Neuron (in vitro differentiated cells): ENCODE results near the gene SEC22A.

ENCODE experiments used
- H2AFZ ChIP-seq: one replicate; pipeline ENCODE4 v1.6.1; 2013; ENCODE audit warnings: low read depth, mild to moderate bottlenecking, inconsistent platforms, low read length, moderate library complexity
- H3K27me3 ChIP-seq: one replicate; pipeline ENCODE4 v1.6.1; 2013; ENCODE audit warnings: low read length; ENCODE audit not compliant: insufficient read depth
- H3K36me3 ChIP-seq: one replicate; pipeline ENCODE4 v1.6.1; 2013; ENCODE audit warnings: low read length; ENCODE audit not compliant: insufficient read depth
- H3K4me1 ChIP-seq: one replicate; pipeline ENCODE4 v1.6.1; 2013; ENCODE audit warnings: low read length; ENCODE audit not compliant: insufficient read depth
- H3K4me3 ChIP-seq: 2 replicates; pipeline ENCODE4 v1.5.1; 2013; ENCODE audit warnings: mild to moderate bottlenecking, low read length, moderate library complexity
- H3K9me3 ChIP-seq: one replicate; pipeline ENCODE4 v1.6.1; 2013; ENCODE audit warnings: low read length

Gene SEC22A

DNA sequence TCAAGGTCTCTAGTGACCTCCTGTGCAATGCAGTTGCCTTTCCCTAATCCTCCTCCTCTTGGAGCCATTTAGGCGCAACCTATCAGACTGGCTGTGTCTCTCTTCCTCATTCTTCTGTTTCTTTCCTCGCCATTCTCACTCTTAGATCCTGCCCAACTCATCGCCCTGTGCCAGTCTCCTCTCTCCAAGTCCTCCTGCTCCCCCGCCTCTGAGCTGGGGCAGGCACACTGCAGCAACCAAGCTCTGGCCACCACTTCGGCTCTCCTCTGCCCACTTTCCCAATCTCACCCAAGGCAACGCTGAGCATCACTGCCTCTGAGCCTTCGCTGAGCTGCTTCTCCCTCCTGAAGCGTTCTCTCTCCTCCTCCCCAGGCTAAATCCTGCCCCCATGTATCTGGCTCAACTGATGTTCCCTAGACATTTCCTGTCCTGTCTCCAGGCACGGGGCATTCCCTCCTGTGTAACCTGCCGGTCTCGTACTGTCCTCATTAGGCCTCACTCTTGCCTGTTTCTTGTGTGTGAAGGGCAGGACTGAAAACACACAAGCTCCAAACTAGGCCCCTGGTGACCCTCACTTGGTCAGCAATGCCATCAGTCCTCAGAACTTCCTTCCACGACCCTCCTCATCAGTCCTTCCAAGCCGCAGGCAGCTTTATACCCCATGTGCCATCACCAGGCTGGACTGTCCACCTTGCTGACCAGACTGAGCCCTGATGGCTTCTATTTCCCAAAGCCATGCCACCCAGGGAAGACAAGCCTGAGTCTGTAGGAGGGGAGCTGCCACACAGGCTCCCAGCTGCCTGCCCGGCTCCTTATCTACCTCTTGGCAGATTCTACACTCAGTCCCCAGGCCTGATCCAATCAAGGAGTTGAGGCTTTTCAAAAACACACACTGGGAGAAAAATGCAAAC is 85.6 kb downstream of the SEC22A start:
- Histone ChIP-seq H3K9me3 (no peaks in the 10 kb centered on the region), H3K27me3 (no peaks in the 10 kb centered on the region), H2AFZ (no peak overlapping the region), H3K4me3 (no peak overlapping the region), H3K4me1 (no peaks in the 10 kb centered on the region), H3K36me3 (no peaks in the 10 kb centered on the region)

DNA sequence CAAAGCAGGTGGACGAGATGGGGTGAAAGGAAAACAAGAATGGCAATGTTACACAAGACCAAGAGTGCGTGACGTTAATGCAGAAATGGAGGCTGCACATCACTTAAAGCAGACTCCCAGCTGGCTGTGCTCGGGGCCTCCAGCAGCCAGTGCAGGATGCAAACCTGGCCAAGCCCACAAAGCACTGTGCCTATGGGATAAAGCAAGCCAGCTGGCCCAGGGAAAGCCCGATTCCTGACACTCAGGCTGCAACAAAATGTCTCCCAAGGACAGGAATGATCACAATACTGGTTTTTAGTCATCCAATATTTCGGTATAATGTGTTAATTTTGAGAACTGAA is 86.2 kb downstream of the SEC22A start:
- Histone ChIP-seq H3K4me1 (no peaks in the 10 kb centered on the region), H2AFZ (no peak overlapping the region), H3K4me3 (no peak overlapping the region), H3K9me3 (no peaks in the 10 kb centered on the region), H3K27me3 (no peaks in the 10 kb centered on the region), H3K36me3 (no peaks in the 10 kb centered on the region)

DNA sequence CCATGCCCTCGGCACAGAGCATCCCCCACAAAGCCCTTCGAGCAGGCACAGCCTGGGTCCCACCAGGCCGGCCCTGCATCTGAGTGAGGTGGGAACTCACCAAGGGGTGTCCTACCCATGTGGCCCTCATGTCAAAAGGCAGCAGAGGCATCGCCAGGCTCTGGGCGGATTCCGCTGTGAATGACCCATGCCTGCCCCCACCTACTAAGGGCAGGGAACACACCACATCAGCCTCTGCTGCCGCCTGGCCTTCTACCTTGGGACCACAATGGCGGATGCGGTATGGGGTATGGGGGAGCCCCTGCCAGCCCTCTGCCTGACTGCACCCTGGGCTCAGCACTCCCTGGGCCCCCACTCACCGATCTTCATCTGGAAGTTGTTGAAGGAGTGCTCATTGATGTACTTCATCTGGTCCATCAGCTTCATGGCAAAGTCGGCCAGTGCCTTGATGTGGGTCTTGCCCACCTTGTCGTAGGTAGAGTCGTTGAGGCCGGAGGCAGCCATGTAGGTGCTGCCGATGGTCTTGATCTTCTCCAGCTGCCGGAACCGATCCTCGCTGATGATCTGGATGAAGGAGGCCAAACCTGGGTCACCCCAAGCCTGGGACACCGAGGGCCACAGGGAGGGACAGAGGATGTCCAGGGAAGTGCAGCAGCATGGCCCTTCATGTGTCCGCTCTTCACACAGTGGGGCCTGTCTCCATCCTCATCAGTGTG is 87.8 kb downstream of the SEC22A start:
- no peaks in the 10 kb centered on the region for H3K27me3 ChIP-seq
- H3K9me3 ChIP-seq = no peaks in the 10 kb centered on the region
- no peak overlapping the region for H2AFZ ChIP-seq
- no peaks in the 10 kb centered on the region for H3K4me1 ChIP-seq
- H3K4me3 ChIP-seq = no peak overlapping the region
- no peaks in the 10 kb centered on the region for H3K36me3 ChIP-seq

DNA sequence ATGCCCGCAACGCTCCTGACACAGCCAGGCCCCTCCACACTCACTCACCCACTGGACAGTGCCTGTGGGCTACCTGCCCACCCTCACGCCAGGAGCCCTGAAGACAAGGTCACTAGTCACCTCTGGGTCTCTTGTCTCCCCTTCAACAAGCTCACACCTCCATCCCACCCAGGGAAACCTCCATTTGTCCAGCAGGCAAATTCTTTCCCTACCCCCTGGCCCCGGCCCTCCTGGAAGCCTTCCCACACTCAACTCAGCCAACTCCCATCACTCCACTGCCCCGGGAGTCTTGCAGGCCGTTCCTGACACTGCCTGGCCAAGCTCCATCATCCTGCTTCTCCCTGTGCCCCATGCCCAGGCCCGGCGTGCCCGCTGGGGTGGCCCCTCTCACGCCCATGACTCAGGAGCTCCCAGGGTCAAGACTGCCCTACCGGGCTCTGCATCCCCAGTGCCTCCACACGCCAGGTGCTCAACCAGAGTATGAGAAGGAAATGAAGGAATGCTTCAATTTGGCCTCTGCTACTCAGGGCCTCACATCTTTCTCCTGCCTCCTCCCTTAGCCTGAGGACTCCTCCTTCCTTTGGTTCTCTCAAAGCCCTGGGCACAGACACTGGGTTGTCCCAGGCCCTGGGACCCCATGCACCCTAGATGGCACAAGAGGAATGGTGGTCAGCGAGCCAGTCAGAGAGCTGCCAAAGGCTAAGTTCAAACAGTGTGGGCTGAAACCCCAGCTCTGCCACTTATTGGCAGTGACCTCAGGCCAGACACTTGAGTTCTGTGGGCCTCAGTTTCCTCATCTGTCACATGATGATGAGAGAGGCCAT is 88.6 kb downstream of the SEC22A start:
- peaks cover 1% of the 10 kb centered on the region for H3K27me3 ChIP-seq
- no peaks in the 10 kb centered on the region for H3K9me3 ChIP-seq
- H2AFZ ChIP-seq = no peak overlapping the region
- H3K4me1 ChIP-seq = no peaks in the 10 kb centered on the region
- H3K36me3 ChIP-seq = no peaks in the 10 kb centered on the region
- H3K4me3 ChIP-seq = no peak overlapping the region

DNA sequence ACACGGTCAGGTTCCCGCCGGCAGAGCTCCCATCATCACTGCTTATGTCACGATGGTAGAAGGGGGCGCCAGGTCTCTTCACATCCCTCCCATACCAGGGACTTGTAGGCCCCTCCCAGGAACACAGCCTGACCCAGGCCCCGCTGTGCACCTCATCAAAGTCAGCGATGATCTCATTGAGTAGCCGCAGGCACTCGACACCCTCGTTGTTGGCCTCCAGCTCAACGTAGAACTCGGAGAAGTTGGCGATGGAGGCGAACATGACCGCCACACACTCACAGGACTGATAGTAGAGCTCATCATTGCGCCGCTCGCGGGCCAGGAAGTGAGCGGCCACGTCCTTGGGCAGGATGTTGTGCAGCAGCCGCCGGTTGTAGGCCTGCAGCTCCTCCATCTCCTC is 89.2 kb downstream of the SEC22A start:
- Histone ChIP-seq H2AFZ (no peak overlapping the region), H3K9me3 (no peaks in the 10 kb centered on the region), H3K4me3 (no peak overlapping the region), H3K36me3 (no peaks in the 10 kb centered on the region), H3K4me1 (no peaks in the 10 kb centered on the region), H3K27me3 (peaks cover 5% of the 10 kb centered on the region)

DNA sequence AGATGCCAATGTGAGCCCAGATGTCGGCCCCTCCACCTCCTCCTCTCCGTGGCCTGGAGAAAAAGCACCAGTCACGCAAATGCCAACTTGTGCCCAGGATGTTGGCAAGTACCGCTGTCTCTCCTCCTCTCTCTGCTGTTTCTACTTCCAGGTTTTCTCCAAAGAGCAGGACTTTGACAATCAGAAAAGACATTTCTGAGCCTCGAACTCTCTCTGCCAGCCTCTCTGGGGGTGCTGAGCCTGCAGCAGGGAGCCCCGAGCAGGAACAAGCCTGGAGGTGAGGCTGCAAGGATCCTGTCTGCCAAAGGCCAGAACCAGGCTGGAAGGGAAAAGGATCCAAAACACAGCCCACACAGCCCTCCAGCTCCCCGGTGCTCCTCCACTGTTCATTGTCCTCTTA is 89.7 kb downstream of the SEC22A start:
- Histone ChIP-seq H3K36me3 (no peaks in the 10 kb centered on the region), H3K4me3 (no peak overlapping the region), H2AFZ (no peak overlapping the region), H3K4me1 (no peaks in the 10 kb centered on the region), H3K9me3 (no peaks in the 10 kb centered on the region), H3K27me3 (peaks cover 5% of the 10 kb centered on the region)

DNA sequence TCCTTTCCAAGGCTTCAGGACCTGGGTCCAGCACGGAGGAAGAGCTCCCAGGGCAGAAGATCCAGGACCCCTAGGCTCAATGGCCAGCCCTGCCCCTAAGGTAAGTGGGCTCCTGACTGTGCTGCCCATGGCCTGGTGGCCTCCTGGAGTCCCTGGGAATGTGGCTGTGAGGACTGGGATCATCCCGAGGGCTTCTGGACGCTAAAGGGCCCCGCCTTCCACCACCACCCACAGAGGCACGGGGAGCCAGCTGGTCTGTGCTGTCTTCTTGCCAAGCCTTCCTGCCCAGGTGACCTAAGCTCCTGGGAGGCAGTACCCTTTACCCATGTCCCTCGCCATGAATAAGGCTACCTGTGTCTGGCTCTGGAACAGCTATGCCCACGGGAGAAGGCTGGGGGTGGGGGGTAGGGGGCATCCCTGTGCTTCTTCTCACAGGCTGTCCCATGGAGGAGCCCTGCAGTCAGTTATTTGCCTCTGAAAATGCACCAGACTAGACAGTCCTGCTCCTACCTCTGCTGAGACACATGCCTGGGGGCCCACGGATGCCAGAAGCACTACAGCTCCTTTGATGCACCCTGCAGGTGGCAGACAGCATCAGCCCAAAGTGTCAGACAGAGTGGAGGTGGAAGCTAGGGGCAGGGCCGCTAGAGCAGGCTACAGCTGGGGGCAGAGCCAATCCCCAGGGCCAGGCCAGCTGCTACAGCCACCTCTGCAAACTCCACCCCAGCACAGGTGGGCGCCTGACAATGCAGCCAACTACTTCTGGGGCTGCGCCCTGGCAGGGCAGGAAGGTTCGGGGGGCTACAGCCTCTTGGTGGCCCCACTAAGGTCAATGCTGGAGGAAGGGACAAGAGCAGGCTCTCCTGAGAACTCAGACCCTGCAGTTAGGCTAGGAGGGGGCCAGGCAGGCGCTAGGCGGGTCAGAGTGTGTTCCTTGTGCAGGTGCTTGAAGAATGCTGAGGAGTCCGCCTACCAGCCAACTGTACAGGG is 90.9 kb downstream of the SEC22A start:
- Histone ChIP-seq H2AFZ (no peak overlapping the region), H3K36me3 (no peaks in the 10 kb centered on the region), H3K4me1 (no peaks in the 10 kb centered on the region), H3K9me3 (no peaks in the 10 kb centered on the region), H3K4me3 (no peak overlapping the region), H3K27me3 (peaks cover 5% of the 10 kb centered on the region)

DNA sequence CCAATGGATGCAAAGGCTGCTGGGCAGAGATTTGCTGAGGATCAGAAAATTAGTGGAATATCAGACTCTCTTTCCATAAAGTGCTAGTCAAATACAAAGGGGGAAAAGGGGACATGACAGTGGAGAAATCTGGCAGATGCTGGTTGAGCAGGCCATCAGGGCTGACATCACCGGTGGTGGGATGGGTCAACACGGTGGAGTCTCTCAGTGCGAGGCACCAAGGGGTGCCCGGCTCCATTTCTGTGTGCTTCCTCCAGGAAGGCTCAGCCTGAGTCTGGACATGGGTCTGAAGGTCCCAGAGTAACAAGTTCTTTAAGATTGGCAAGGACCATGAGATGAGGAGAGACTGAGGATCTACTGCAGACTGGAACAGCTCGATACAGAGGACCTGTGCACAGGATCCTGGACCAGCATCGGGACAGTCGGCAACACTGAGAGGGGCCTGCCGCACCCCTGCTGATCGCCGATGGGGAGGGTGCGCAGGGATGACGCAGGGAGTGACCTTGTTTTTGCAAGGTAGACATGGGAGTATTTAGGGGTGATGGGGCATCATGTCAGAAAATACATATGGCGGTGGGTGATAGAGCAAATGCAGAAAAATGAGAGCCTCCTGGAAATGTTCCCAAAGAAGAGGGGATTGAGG is 92.7 kb downstream of the SEC22A start:
- Histone ChIP-seq H3K9me3 (no peaks in the 10 kb centered on the region), H3K27me3 (peaks cover 5% of the 10 kb centered on the region), H3K4me1 (no peaks in the 10 kb centered on the region), H3K36me3 (no peaks in the 10 kb centered on the region), H2AFZ (no peak overlapping the region), H3K4me3 (no peak overlapping the region)

DNA sequence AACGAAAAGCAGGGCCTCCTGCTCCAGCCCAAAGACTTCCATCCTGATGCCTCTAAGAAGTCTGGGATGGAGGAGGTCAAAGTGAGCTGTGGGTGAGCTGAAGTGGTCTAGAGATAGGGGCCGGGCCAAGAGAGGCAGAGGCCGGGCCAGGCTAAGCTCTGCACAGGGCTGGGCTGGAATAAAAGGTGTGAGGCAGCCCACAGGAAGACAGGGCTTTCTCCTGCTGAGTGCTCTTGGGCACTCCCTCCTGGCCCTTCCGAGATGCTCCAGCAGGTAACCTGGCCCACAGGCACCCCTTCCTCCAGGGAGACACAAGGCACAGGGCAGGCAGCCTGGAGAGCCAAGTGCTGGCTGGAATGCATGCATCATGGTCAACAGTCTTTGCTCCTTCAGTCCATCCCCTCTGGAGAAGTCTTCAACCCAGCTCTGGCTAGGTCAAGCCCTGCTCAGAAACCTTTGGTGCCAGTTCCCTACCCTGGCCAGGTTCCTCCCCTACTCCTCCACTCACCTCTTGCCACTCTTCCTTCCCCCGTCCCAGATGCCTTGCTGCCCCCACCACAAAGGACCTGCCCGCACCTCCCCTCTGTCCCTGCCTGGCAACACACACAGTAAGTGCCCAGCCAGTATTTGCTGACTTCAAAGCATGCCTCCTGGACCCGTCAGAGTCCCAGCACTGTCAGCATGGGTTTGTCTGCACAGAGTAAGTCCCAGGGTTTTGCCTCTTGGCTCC is 93.6 kb downstream of the SEC22A start:
- Histone ChIP-seq H3K9me3 (no peaks in the 10 kb centered on the region), H3K4me1 (no peaks in the 10 kb centered on the region), H2AFZ (no peak overlapping the region), H3K36me3 (no peaks in the 10 kb centered on the region), H3K27me3 (peaks cover 5% of the 10 kb centered on the region), H3K4me3 (no peak overlapping the region)

DNA sequence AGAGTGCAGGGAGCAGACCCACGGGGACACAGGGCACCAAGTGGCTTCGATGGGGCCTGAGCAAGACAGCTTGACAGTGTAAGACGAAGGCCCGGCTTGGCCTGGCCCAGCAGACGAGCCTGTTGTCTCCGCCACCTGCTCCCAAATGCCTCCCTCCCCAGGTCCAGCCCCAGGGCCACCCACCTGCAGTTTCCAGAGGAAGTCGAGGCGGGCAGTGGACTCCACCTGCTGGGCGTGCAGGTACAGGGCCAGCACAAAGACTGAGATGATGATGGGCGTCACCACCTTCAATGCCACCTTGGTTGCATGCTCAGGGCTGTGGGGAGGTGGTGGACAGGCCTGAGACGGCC is 94.1 kb downstream of the SEC22A start:
- H3K9me3 ChIP-seq = no peaks in the 10 kb centered on the region
- no peak overlapping the region for H3K4me3 ChIP-seq
- H3K4me1 ChIP-seq = no peaks in the 10 kb centered on the region
- H2AFZ ChIP-seq = no peak overlapping the region
- H3K27me3 ChIP-seq = peaks cover 5% of the 10 kb centered on the region
- H3K36me3 ChIP-seq = no peaks in the 10 kb centered on the region

DNA sequence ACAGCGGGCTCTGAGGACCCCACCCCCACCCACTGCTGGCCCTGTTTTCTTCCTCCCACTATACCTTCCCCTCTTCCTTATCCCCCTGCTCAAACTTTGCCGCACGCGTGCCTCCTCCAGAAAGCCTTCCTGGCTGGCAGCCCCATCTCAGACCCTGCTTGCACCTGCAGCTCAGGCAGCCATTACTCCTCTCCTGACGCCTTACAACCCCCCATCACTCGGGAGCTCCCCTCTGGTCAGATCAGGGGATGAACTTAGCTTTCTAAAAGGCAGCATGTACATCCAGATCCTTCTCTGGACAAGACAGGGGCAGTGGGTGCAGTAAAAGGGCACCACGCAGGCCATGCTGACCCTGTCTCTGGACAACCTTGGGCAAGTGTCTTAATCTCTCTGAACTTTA is 94.5 kb downstream of the SEC22A start:
- Histone ChIP-seq H3K4me1 (no peaks in the 10 kb centered on the region), H3K9me3 (no peaks in the 10 kb centered on the region), H2AFZ (no peak overlapping the region), H3K36me3 (no peaks in the 10 kb centered on the region), H3K27me3 (peaks cover 5% of the 10 kb centered on the region), H3K4me3 (no peak overlapping the region)
